ENCODE results near the gene CELSR1. TPM values are rescaled to one million over a fixed set of nuclear protein-coding genes. Genes with fewer than 3 reads are reported as not detected.

The CELSR1 gene
- total RNA-seq, 1 donor from 2014 or later, result 7.6 TPM

DNA sequence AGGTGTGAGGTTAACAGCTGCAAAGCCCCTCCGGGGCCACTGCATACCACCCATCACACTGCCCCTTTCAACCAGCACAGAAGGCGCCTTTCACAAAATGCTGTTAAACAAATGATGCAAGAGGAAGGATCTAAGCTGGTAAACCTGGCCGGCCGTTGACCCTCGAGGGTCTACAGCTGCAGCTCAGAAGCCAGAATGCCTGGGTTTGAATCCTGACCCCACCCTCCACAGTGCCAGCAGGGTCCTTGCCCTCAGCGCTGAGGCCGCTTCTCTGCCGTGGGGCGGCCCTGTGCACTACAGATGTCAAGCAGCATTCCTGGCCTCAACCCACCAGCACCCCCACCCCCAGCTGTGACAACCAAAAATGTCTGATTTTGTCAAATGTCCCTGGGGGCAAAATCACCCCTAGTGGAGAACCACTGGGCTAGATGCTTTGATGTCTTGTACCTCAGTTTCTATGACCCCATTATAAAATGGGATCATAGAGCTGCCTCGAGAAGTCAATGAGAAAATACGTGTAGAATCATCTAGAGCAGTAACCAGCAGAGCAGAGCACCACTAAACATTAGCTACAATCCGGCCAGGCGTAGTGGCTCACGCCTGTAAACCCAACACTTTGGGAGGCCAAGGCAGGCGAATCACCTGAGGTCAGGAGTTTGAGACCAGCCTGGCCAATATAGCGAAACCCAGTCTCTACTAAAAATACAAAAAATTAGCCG is 77.9 kb downstream of the CELSR1 start:
- DNase-seq (no peak), ATAC-seq (ENCODE audit: poor library complexity) (no peak)
- intact Hi-C loops (cut with DNase I), result no loop called here

DNA sequence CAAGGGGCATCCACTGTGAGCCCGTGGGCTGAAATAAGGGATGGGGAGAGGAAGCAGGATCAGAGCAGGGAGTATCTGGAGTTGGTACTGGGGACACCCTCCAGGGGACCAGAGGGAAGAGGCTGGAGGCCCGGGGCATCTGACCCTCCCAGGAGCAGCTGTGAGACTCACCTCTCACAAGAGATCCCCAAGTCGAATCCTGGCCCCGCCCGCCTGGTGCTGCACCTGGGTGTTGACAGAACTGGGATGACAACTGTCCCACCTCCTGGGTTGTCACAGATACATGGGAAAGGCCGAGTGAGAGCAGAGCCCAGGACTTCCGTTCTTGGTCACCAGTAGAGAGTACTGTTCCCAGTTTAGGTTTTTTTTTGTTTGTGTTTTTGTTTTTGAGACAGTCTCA is 78.9 kb downstream of the CELSR1 start:
- DNase-seq, result no peak

GRCh38 chr22:46457502-46458488 is 79.6 kb downstream of the CELSR1 start:
- DNase-seq (no peak), ATAC-seq (ENCODE audit: poor library complexity) (no peak)
- intact Hi-C loops (cut with DNase I), result no loop called here

More for the DNA sequence above, 78.9 kb downstream of the CELSR1 start:
- no peak for ATAC-seq (ENCODE audit: poor library complexity)
- intact Hi-C loops (cut with DNase I), result no loop called here

- ATAC-seq (ENCODE audit: poor library complexity) (no peak), DNase-seq (no peak)
- intact Hi-C loops (cut with DNase I), result no loop called here
Measured at GRCh38 chr22:46456818-46457163, 80.6 kb downstream of the CELSR1 start.

DNA sequence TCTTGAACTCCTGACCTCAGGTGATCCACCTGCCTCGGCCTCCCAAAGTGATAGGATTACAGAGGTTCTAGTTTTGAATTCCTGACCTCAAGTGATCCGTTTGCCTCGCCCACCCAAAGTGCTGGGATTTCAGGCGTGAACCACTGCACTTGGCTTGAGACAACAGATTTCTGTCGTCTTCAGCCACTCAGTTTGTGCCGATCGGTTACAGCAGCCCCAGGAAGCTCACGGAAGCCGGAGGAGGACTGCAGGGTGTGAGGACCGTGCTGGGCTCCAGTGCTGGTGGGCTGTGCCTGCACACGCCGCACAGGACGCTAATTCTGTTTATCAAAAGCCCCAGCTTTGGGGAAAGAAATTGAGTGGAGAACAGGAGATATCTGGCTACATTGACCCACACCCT is 82.0 kb downstream of the CELSR1 start:
- intact Hi-C loops (cut with DNase I), result no loop called here
- DNase-seq, result no peak

GRCh38 chr22:46454504-46455269 is 82.7 kb downstream of the CELSR1 start:
- intact Hi-C loops (cut with DNase I), result no loop called here
- ATAC-seq (ENCODE audit: poor library complexity) (no peak), DNase-seq (no peak)

More for the DNA sequence above, 82.0 kb downstream of the CELSR1 start:
- ATAC-seq (ENCODE audit: poor library complexity), result no peak

GRCh38 chr22:46453829-46454503 is 83.5 kb downstream of the CELSR1 start:
- intact Hi-C loops (cut with DNase I), result no loop called here
- ATAC-seq (ENCODE audit: poor library complexity) (no peak), DNase-seq (no peak)

- DNase-seq (no peak), ATAC-seq (ENCODE audit: poor library complexity) (peak; percentile 76)
- intact Hi-C loops (cut with DNase I), result no loop called here
Measured at GRCh38 chr22:46453006-46453828, 84.2 kb downstream of the CELSR1 start.

DNA sequence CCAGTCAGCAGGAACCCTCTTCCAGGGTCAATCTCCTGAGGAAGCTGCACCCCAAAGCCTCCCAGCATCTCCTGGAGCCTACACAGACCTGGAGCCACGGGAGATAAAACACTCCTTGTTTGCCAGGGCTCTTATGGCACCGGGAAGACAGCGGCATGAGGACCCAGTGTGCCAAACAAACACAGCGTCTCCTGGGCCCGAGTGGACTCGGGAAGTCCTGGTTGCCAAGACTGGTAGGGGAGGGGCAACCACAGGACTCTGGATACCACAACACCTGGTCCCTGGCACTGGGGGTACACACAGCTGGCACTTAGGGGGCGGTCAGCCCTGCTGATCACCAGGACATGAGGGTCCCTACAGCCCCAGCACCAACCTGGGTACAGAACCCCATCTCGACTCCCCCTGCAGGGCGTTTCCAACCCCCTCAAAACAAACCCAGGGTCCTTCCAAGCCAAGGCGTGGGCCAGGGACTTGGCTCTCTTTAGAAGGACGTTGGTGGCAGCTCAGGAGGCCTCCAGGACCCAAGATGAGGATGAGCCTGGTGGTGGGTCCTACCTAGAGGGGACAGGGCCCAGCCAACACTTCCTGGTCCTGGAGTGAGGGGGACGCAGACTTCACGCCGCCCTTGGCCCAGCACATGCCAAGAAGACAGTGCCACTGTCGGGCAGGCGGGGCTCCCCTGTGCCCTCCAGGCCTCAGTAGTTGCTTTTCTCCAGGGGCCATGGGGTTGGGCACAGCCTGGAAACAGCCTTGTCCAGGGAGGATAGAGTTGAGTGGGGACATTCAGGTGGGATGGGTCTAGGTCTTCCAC is 85.0 kb downstream of the CELSR1 start:
- peak; percentile 73 for ATAC-seq (ENCODE audit: poor library complexity)
- DNase-seq, result no peak
- intact Hi-C loops (cut with DNase I), result no loop called here

- intact Hi-C loops (cut with DNase I), result no loop called here
- ATAC-seq (ENCODE audit: poor library complexity) (no peak), DNase-seq (no peak)
Measured at GRCh38 chr22:46451741-46452140, 85.7 kb downstream of the CELSR1 start.

DNA sequence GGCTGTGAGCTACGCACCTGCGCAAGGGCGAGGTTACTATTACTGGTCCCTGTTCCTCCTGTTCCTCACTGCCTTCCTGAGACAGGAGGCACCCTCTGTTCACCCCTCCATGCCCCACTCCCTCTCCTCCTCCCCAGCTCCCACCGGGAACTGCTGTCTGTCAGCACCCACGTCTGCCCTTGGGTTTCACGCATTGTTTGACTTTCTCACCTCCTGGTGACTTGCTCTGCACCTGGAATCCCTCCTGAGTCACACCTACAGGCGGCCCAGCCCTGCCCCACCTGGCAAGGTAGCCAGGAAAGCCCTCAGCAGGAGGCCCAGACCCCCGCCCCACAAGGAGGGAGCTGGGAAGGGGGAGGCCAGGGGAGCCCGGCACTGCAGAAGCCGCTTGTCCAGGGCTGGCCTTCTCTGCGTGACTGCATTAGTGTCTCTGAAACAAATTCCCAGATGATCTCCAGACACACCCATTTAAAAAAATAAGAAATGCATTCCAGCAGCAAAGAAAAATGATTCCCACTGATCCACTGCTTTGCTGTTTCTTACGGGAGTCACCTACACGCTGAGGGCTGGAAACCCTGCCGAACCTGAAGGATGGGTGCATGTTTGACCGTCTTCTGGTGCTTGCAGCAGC is 86.4 kb downstream of the CELSR1 start:
- ATAC-seq (ENCODE audit: poor library complexity) (no peak), DNase-seq (no peak)
- intact Hi-C loops (cut with DNase I), result no loop called here

- ATAC-seq (ENCODE audit: poor library complexity) (no peak), DNase-seq (no peak)
- intact Hi-C loops (cut with DNase I), result no loop called here
Measured at GRCh38 chr22:46449974-46450745, 87.3 kb downstream of the CELSR1 start.

- intact Hi-C loops (cut with DNase I), result no loop called here
- DNase-seq, result no peak
- no peak for ATAC-seq (ENCODE audit: poor library complexity)
Measured at GRCh38 chr22:46449116-46449691, 88.2 kb downstream of the CELSR1 start.

- ATAC-seq (ENCODE audit: poor library complexity), result no peak
- no peak for DNase-seq
- intact Hi-C loops (cut with DNase I), result no loop called here
Measured at GRCh38 chr22:46448333-46448732, 89.1 kb downstream of the CELSR1 start.

- no peak for ATAC-seq (ENCODE audit: poor library complexity)
- no peak for DNase-seq
Measured at GRCh38 chr22:46447906-46448305, 89.5 kb downstream of the CELSR1 start.

DNA sequence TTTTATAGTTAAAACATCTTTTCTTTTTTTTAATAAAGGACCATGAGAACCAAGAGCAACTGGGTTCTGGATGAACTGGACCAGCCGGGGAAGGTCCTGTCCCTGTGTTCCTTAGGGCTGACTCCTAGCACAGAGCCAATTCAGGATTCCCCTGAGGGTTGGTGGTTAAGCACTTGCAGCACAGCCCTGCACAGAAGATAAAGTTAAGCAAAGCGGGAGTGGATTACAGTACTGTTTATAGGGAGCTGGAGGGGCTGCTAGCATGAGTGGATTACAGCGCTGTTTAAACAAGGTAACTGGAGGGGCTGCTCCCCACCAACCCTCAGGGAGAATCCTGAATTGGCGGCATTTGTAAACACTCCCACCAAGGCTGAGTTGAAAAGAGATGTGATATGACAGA is 90.6 kb downstream of the CELSR1 start:
- intact Hi-C loops (cut with DNase I), result no loop called here
- no peak for DNase-seq
- no peak for ATAC-seq (ENCODE audit: poor library complexity)

More at GRCh38 chr22:46447906-46448305, 89.5 kb downstream of the CELSR1 start:
- intact Hi-C loops (cut with DNase I), result no loop called here
